Thoracic aorta (tissue), 2 donors: ENCODE measurements around the gene VPS13C. TPM values are rescaled to one million over a fixed set of nuclear protein-coding genes. Genes with fewer than 3 reads are reported as not detected.

Experiments used
- ATAC-seq: fragments of 150-250 bp; one replicate; pipeline ENCODE4 v1.8.0; 2017; ENCODE audit warnings: low read depth; ENCODE audit not compliant: insufficient number of reproducible peaks, low FRiP score
- DNase-seq: peaks from one replicate; pipeline ENCODE4 v3.0.0-alpha.2; 2020; ENCODE audit warnings: low spot score
- H3K27ac ChIP-seq, 2 donors: fragments of 200-600 bp; sonication (generic); 1 replicate in 1 of 2; 2 replicates in 1 of 2; pipeline ENCODE4 v1.5.1; 2016; ENCODE audit warnings: mild to moderate bottlenecking in 2 of 2, moderate library complexity in 2 of 2
- H3K27me3 ChIP-seq: fragments of 200-600 bp; sonication (generic); replicated peaks from 2 replicates; pipeline ENCODE4 v1.6.0; 2016; ENCODE audit warnings: mild to moderate bottlenecking; ENCODE audit not compliant: insufficient read depth
- H3K36me3 ChIP-seq: fragments of 200-600 bp; sonication (generic); one replicate; pipeline ENCODE4 v1.5.1; 2016
- H3K4me1 ChIP-seq, 2 donors: fragments of 200-600 bp; sonication (generic); 1 replicate in 1 of 2; 2 replicates in 1 of 2; pipeline versions ENCODE4 v1.5.1 to v1.6.0; 2016; ENCODE audit warnings: low read depth in 2 of 2, mild to moderate bottlenecking in 1 of 2; ENCODE audit not compliant: control insufficient read depth in 1 of 2
- H3K4me3 ChIP-seq: fragments of 200-600 bp; sonication (generic); 2 replicates; pipeline ENCODE4 v1.5.1; 2016; ENCODE audit warnings: mild to moderate bottlenecking
- H3K9me3 ChIP-seq: fragments of 200-600 bp; sonication (generic); 2 replicates; pipeline ENCODE4 v1.5.1; 2016
- CTCF ChIP-seq: fragments of 200-600 bp; sonication (generic); IDR thresholded peaks from one replicate; pipeline ENCODE4 v1.5.1; 2019; ENCODE audit warnings: antibody characterized with exemption
- total RNA-seq, 2 donors: library from RNA; depleted of rRNA; stranded (reverse); fragments of >200 nt; gene quantifications; one replicate each; pipeline versions ENCODE4 v1.1.0 to v1.2.3, GENCODE V29; 2016

The VPS13C gene
- total RNA-seq, 2 donors from 2014 or later, result 93.3 to 99.0 TPM

GRCh38 chr15:61978225-61978624 is 82.0 kb downstream of the VPS13C start:
- Histone ChIP-seq H3K27me3 (no peaks in the 10 kb centered on the region), H3K4me1 (no peaks in the 10 kb centered on the region), H3K27ac (no peak overlapping the region), H3K4me3 (no peak overlapping the region), H3K36me3 (peaks cover 20% of the 10 kb centered on the region), H3K9me3 (no peaks in the 10 kb centered on the region)
- DNase-seq (no peak), ATAC-seq (no peak)
- no peak for TF ChIP-seq CTCF

DNA sequence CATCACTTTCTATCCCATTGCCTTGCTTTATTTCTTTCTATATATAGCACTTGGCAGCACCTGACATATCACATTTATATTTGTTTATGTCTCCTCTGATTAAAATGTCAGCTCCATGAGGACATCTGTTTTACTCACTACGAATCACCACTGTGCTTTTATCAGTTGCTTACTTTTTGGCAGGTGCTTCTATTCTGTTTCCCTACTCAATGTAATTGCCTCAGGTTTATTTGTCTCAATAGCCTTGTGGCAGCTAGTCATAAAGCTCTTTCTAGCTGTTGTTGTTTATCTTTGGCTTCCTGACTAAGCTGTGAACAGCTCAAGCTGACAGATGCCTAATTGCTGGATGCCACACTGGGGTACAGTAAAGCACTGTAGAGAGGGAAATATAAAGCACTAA is 85.5 kb downstream of the VPS13C start:
- H3K27ac ChIP-seq, result no peak overlapping the region
- no peak for TF ChIP-seq CTCF
- DNase-seq, result no peak
- no peaks in the 10 kb centered on the region for H3K9me3 ChIP-seq
- H3K4me3 ChIP-seq, result no peak overlapping the region
- peaks cover 36% of the 10 kb centered on the region for H3K36me3 ChIP-seq
- no peaks in the 10 kb centered on the region for H3K4me1 ChIP-seq
- no peak for ATAC-seq
- H3K27me3 ChIP-seq, result no peaks in the 10 kb centered on the region

GRCh38 chr15:61974118-61974517 is 86.1 kb downstream of the VPS13C start:
- Histone ChIP-seq H3K4me3 (no peak overlapping the region), H3K27me3 (no peaks in the 10 kb centered on the region), H3K36me3 (peaks cover 36% of the 10 kb centered on the region), H3K4me1 (no peaks in the 10 kb centered on the region), H3K9me3 (no peaks in the 10 kb centered on the region), H3K27ac (no peak overlapping the region)
- DNase-seq (no peak), ATAC-seq (no peak)
- TF ChIP-seq CTCF, result no peak

DNA sequence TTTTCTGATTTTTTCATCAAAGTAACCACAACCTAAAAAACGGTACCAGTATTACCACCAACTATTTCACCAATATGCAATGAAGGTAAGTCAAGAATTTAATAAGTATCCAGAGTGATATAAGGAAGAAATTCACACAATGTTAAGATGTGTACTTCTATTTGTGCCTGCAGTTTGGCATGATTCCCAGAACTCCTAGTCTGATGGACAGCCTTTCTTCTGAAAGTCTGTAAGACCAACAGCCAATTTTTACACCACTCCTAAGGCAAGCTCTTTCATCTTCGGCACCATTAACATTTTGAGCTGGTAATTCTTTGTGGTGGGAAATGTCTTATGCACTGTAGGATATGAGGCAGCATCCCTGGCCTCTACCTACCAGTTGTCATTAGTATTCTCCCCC is 108.3 kb downstream of the VPS13C start:
- Histone ChIP-seq H3K4me3 (no peak overlapping the region), H3K36me3 (peaks cover 7% of the 10 kb centered on the region), H3K9me3 (no peaks in the 10 kb centered on the region), H3K27me3 (no peaks in the 10 kb centered on the region), H3K27ac (no peak overlapping the region), H3K4me1 (no peaks in the 10 kb centered on the region)
- no peak for ATAC-seq
- TF ChIP-seq CTCF, result no peak
- no peak for DNase-seq

DNA sequence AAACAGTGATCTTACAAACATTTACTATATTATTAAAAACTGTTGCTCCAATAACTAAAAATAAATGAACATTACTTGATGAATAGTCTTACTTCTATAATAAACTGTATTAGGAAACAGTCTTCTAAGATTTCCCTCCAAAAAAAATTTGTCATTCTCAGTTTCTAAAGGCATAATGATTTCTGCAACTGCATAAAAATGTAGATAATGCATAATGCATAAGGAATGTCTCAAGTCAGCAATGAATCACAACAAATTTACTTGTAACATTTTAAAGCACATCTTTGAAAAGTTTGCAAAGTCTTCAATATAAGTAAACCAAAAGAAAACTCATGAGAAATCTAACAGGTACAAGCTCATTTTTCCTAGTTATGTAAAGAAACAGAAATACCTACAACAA is 113.5 kb downstream of the VPS13C start:
- Histone ChIP-seq H3K27me3 (no peaks in the 10 kb centered on the region), H3K4me3 (no peak overlapping the region), H3K9me3 (no peaks in the 10 kb centered on the region), H3K36me3 (peaks cover 9% of the 10 kb centered on the region), H3K27ac (no peak overlapping the region), H3K4me1 (no peaks in the 10 kb centered on the region)
- TF ChIP-seq CTCF, result no peak
- DNase-seq, result no peak
- ATAC-seq, result no peak
